GM19193 (cell line): ENCODE measurements around the gene SGCB.

Source experiments
- POLR2A ChIP-seq: IDR thresholded peaks from 4 replicates; pipeline ENCODE4 v1.6.1; 2011; ENCODE audit not compliant: insufficient read depth, insufficient read length; ENCODE audit errors: extremely low read depth

Gene SGCB

DNA sequence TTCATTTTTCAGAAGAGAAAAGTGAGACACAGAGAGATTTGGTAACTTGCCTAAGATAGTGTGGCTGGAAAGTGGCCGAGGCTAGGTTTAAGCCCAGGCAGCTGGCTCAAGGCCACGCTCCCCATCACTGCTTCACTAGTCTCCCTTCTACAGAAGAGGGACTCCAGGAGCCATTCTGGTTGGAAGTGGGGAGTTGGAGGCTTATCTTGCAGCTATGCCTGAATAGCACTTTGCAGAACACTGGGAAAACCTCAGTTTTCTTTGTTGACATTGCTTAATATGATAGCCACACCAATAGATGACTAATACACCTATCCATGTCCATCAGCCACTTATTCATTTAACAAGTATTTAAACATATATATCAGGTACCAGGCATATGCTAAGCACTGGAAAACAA lies 36.5 kb downstream of the SGCB start:
- no peak for TF ChIP-seq POLR2A

DNA sequence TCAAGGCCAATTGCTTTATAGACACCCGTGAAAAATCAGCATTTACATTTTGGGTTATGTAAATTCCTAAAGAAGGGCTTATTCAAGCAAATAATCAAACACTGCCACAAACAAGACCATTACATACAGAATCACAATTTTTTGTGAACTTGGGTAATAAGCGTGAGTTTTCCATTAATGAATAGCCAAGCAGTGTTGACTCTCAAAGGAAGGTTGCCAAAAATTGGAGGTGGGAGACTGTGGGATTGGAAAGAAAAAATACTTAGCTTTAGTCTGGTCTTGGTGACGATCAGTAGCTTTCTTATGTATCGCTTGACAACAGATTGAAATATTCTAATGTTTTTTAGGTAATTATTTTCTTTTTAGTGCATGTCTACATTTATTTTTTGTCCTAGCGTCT lies 38.8 kb downstream of the SGCB start:
- no peak for TF ChIP-seq POLR2A

DNA sequence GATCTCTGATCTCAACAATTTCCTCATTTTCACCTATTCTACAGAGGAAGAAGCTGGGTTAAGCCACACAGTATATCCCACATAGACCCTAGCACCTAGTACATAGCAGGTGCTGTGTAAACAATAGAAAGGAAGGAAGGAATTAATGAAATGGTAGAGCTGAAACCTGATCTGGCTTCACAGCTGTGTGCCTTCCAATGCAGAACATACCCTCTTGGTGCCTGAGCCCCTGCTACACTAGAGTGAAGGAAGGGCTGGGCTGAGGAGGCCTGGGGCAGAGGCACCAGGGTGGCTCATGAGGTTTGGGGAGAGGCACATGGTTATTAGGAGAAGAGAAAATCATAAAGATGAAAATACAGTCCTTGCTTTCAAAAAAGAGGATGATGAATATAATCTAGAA lies 39.3 kb downstream of the SGCB start:
- TF ChIP-seq POLR2A, result no peak

DNA sequence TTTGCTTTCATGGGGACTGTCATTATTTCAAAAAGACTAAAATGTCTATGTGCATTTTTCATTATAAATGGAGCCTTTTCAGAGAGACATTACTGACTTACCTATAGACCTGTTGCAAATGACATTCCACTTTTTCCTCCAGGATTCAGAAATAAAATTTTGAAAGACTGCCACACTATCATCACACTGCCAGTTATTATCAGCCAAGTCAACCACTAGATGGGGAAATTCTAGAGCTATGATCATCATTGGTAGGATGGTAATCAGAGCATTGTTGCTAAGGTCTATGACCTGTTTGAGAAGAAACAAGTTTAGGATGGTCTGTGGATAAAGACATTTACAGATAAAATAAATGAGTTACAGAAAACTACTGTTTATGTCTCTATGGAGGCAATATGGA lies 40.5 kb downstream of the SGCB start:
- no peak for TF ChIP-seq POLR2A

DNA sequence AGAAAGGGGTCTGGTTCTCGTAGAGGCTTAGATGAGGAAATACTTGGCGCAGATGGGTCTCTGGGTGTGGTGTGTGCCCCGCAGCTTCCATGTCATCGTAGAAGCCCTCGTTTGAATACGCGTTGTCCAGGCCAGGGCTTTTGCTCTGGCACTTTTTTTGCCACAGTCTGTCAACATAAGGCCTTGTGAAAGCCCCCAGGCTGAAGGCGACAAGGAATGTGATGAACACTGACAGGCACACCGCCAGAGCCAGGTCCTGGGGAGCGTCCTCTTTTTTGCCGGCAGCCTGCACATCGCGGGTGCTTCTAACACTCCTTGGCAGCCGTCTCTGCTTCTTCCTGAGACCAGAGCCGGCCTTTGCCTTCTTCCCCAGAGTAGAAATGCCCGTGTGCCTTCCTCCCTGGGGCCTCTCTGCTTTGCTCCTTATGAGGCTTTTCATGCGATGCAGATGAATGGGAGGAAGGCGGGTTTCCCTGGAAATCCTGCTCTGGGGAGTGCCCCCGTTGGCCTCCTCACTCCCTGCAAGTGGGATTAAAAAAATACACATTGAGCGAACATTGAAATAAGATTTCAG lies 42.4 kb downstream of the SGCB start:
- TF ChIP-seq POLR2A, result no peak
